ENCODE data around the gene PRODH2.

Gene PRODH2, protein sequence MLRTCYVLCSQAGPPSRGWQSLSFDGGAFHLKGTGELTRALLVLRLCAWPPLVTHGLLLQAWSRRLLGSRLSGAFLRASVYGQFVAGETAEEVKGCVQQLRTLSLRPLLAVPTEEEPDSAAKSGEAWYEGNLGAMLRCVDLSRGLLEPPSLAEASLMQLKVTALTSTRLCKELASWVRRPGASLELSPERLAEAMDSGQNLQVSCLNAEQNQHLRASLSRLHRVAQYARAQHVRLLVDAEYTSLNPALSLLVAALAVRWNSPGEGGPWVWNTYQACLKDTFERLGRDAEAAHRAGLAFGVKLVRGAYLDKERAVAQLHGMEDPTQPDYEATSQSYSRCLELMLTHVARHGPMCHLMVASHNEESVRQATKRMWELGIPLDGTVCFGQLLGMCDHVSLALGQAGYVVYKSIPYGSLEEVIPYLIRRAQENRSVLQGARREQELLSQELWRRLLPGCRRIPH

GRCh38 chr19:35812220-35813042 is at the start of gene PRODH2:
PRODH2 (minus strand) TSS chr19:35812845; CDS start chr19:35812805, 40 bp downstream.
- DNase-seq (ENCODE audit: low spot score) (no peak), FAIRE-seq (no peak)

- no peak for FAIRE-seq
- no peak for DNase-seq (ENCODE audit: low spot score)
These were observed 49.1 kb upstream of the PRODH2 start for GRCh38 chr19:35861640-35862160.

DNA sequence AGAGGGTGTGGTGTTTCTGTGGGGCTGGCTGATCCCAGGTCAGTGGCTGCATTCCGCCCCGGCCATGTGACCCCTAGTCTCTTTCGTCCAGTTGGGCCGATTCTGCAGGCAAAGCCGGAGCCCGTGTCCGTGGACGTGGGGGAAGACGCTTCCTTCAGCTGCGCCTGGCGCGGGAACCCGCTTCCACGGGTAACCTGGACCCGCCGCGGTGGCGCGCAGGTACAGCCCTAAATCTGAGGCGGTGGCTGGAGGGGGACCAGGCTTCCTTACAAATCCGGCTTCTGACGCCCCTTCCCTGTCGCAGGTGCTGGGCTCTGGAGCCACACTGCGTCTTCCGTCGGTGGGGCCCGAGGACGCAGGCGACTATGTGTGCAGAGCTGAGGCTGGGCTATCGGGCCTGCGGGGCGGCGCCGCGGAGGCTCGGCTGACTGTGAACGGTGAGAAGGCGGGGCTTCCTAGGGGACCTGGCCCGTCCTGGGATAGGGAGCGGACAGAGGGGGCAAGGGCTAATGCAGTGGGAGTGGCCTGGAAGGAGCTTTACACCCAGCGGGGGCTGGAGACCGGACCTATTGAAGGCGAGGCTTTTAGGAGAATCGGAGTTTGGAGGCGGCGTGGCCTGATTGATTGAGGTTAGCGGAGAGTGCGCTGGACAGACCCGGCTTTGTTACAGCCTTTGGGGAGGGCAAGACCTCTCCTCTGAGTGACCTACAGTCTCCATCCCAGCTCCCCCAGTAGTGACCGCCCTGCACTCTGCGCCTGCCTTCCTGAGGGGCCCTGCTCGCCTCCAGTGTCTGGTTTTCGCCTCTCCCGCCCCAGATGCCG is 48.4 kb upstream of the PRODH2 start:
- FAIRE-seq (no peak), DNase-seq (ENCODE audit: low spot score) (no peak)

- no peak for FAIRE-seq
- DNase-seq (ENCODE audit: low spot score), result no peak
These were observed 47.8 kb upstream of the PRODH2 start for GRCh38 chr19:35860436-35860817.

- no peak for DNase-seq (ENCODE audit: low spot score)
- no peak for FAIRE-seq
These were observed 46.8 kb upstream of the PRODH2 start for GRCh38 chr19:35859414-35859813.

- FAIRE-seq, result no peak
These were observed 45.7 kb upstream of the PRODH2 start for GRCh38 chr19:35858311-35858710.

GRCh38 chr19:35856546-35857149 is 44.0 kb upstream of the PRODH2 start, which contains the start of gene KIRREL2:
KIRREL2 (plus strand) TSS chr19:35856911; CDS start chr19:35857120, 209 bp downstream.
- DNase-seq (ENCODE audit: low spot score), result peak; percentile 42
- no peak for FAIRE-seq

More at GRCh38 chr19:35858311-35858710, 45.7 kb upstream of the PRODH2 start:
- DNase-seq (ENCODE audit: low spot score), result no peak

GRCh38 chr19:35853038-35853756 is 40.6 kb upstream of the PRODH2 start:
- FAIRE-seq (no peak), DNase-seq (ENCODE audit: low spot score) (no peak)

GRCh38 chr19:35852029-35852780 is 39.6 kb upstream of the PRODH2 start, which contains the start of gene NPHS1:
NPHS1 (minus strand) TSS chr19:35852504; CDS start chr19:35851837, 667 bp downstream.
- FAIRE-seq (no peak), DNase-seq (ENCODE audit: low spot score) (no peak)

DNA sequence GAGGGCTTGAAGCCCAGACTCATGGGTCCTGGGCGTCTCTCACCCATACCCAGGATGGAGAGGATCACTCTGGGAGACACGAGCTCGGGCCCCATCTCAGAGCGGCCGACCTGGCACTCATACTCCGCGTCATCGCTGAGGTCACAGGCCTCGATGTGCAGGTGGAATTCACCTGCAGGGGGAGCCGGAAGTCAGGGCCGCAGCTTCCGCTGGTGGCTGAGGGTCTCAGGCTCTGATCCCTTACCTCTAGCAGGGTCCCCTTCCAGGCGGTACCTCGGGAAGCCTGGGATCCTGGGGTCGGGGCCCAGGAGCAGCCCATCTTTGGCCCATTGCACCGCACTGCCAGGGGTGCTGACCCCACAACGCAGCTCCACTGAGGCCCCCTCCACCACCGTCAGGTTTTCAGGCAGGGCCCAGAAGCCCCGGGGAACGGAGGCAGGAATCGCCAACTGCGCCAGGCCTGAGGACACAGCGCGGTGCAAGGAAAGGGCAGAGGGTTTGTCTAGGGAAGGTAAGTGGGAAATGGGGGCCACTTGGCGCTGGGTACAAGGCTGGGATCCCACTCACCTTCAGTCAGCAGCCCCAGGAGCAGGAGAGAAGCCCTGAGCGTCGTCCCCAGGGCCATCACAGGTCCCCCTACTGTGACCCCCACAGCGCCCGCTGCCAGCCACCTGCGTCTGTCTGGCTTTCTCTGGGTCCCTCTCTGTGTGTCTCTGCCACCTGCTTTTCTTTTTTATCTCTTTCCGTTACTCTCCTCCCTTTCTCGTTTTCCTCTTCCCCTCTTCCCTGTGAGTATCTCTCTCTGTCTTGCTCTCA is 38.8 kb upstream of the PRODH2 start:
- FAIRE-seq, result no peak
- no peak for DNase-seq (ENCODE audit: low spot score)

DNA sequence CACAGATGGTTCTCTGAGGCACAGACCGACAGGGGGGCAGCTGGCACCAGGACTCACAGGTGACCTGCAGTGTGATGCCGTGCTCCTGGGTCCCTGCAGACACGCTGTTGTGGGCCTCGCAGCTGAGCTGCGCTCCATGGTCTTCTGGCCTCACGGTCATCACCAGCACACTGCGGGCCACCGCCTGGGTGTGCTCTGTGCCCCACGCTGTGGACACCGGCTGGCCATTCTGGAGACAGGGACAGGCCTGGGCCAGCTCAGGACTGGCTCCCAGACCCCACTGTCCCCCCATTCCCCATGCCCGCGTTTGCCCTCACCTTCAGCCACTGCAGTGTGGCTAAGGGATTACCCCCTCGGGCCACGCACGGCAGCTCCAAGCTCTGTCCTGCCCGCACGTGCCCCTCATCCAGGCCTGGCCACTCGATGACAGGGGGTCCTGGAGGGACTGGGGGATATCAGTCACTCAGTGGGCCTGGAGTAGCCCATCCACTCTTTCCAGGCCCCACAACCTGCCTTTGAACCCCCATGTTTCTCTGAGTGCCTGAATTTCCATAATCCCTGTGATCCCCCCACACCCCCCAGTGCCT is 36.4 kb upstream of the PRODH2 start:
- FAIRE-seq (no peak), DNase-seq (ENCODE audit: low spot score) (no peak)

DNA sequence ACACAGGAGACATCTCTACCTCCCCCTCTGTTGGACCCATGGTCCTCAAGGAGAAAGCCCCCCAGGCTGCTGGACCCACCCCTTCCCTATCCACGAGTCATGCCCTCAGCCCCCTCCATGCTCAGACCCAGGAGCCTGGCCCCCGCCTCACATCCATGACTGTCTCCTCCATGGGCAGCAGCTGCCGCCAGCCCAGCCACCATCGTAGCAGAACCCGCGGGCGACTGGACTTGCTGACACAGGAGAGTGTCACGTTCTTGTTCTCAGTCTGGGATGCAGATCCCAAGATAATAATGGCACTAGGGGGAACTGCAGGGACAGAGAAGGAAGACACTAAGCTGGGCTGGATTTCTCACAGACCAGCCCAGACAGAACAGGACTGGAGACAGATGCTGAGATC is 35.8 kb upstream of the PRODH2 start:
- FAIRE-seq (no peak), DNase-seq (ENCODE audit: low spot score) (no peak)

DNA sequence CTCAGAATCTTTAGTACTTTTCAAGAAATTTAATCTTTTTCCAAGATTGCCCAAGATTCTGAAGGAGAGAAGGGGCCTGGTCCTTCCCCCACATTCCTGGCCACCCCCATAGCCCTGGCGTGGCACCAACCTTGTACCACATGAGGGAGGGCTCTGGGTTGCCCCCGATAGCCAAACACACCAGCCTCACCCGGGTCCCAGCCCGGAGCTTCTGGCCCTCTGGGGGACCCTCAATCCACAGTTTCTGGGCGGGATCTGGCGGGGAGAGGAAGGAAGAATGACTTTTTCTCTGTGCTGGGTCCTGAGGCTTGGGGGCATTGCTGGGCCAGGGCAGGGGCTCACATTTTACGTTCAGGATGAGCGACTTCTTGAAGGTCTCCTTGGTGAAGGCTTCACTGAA is 35.3 kb upstream of the PRODH2 start:
- DNase-seq (ENCODE audit: low spot score), result no peak
- FAIRE-seq, result no peak

GRCh38 chr19:35846038-35846668 is 33.5 kb upstream of the PRODH2 start:
- FAIRE-seq, result no peak

GRCh38 chr19:35845215-35846037 is 32.8 kb upstream of the PRODH2 start:
- DNase-seq (ENCODE audit: low spot score) (peak; percentile 58), FAIRE-seq (peak; percentile 5)

More at GRCh38 chr19:35846038-35846668, 33.5 kb upstream of the PRODH2 start:
- no peak for DNase-seq (ENCODE audit: low spot score)

DNA sequence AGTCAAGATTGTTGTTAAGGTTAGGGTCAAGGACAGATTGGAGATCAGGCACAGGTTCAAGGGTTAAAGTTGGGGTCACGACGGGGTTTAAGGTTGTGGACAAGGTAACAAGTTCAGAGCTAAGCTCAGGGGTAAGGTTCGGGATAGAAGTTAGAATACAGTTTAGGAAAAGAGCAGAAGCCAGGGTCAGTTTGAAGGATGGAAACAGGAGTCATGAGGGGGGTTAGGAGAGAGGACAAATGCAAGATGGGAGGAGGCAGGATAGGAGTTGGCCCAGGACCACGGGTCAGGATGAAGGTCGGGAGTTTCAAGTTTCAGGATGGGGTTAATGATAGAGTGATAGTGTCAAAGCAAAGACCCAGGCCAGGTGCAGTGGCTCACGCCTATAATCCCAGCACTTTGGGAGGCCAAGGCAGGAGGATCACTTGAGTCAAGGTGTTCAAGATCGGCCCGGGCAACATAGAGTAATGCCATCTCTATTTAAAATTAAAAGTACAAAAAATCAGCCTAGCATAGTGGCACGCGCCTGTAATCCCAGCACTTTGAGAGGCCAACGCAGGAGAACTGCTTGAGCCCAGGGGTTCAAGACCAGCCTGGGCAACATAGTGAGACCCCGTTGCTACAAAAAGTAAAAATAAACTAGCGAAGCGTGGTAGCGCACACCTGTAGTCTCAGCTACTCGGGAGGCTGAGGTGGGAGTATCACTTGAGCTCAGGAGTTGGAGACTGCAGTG is 32.0 kb upstream of the PRODH2 start:
- DNase-seq (ENCODE audit: low spot score), result no peak
- no peak for FAIRE-seq
